Loucy (cell line): ENCODE measurements around the gene TNNI3.

ENCODE experiments used
- H2AFZ ChIP-seq: fragments of 200-600 bp; sonication (generic); 2 replicates; pipeline ENCODE4 v1.6.0; 2016; ENCODE audit warnings: antibody characterized with exemption, mild to moderate bottlenecking, low read length, moderate library complexity
- H3F3A ChIP-seq: fragments of 200-600 bp; 2 replicates; pipeline ENCODE4 v1.6.0; 2016; ENCODE audit warnings: antibody characterized with exemption, low read depth, mild to moderate bottlenecking
- H3K27me3 ChIP-seq: fragments of 200-600 bp; sonication (generic); 2 replicates; pipeline ENCODE4 v1.6.1; 2014; ENCODE audit warnings: low read length, mild to moderate bottlenecking; ENCODE audit not compliant: insufficient read depth, poor library complexity, severe bottlenecking
- H3K36me3 ChIP-seq: fragments of 200-600 bp; sonication (generic); 2 replicates; pipeline ENCODE4 v1.6.1; 2016; ENCODE audit warnings: low read length; ENCODE audit not compliant: insufficient read depth
- H3K4me1 ChIP-seq: fragments of 200-600 bp; sonication (generic); 2 replicates; pipeline ENCODE4 v1.5.1; 2014; ENCODE audit warnings: low read length, mild to moderate bottlenecking; ENCODE audit not compliant: insufficient read depth, poor library complexity, severe bottlenecking
- H3K4me2 ChIP-seq: fragments of 200-600 bp; sonication (generic); 2 replicates; pipeline ENCODE4 v1.6.0; 2014; ENCODE audit warnings: antibody characterized with exemption, low read length, low read depth, mild to moderate bottlenecking; ENCODE audit not compliant: poor library complexity, severe bottlenecking
- H3K4me3 ChIP-seq: fragments of 200-600 bp; sonication (generic); 2 replicates; pipeline ENCODE4 v1.5.1; 2014; ENCODE audit warnings: low read length, mild to moderate bottlenecking, mixed read lengths; ENCODE audit not compliant: poor library complexity, severe bottlenecking
- H3K79me2 ChIP-seq: fragments of 200-600 bp; sonication (generic); 2 replicates; pipeline ENCODE4 v1.6.1; 2014; ENCODE audit warnings: low read length; ENCODE audit not compliant: insufficient read depth
- H3K9ac ChIP-seq: fragments of 200-600 bp; sonication (generic); 2 replicates; pipeline ENCODE4 v1.6.0; 2014; ENCODE audit warnings: mild to moderate bottlenecking, low read depth, low read length, moderate library complexity; ENCODE audit not compliant: poor library complexity, severe bottlenecking
- H3K9me2 ChIP-seq: fragments of 200-600 bp; sonication (generic); replicated peaks from 2 replicates; pipeline ENCODE4 v1.6.1; 2016; ENCODE audit warnings: low read depth, low read length, mixed read lengths
- H3K9me3 ChIP-seq: fragments of 200-600 bp; sonication (generic); 2 replicates; pipeline ENCODE4 v1.6.1; 2014; ENCODE audit warnings: mild to moderate bottlenecking, antibody characterized with exemption, low read length, low read depth; ENCODE audit not compliant: insufficient read depth
- H4K20me1 ChIP-seq: fragments of 200-600 bp; sonication (generic); 2 replicates; pipeline ENCODE4 v1.6.0; 2014; ENCODE audit warnings: antibody characterized with exemption, low read length, mild to moderate bottlenecking; ENCODE audit not compliant: insufficient read depth, poor library complexity, severe bottlenecking
- CTCF ChIP-seq: fragments of 200-600 bp; sonication (generic); conservative IDR thresholded peaks from 2 replicates; pipeline ENCODE4 v1.5.1; 2014; ENCODE audit warnings: mild to moderate bottlenecking, antibody characterized with exemption, low read length
- EZH2phosphoT487 ChIP-seq: fragments of 200-600 bp; IDR thresholded peaks from 2 replicates; pipeline ENCODE4 v1.6.1; 2018; ENCODE audit warnings: antibody characterized with exemption, mild to moderate bottlenecking, moderate library complexity, borderline replicate concordance

Gene TNNI3

DNA sequence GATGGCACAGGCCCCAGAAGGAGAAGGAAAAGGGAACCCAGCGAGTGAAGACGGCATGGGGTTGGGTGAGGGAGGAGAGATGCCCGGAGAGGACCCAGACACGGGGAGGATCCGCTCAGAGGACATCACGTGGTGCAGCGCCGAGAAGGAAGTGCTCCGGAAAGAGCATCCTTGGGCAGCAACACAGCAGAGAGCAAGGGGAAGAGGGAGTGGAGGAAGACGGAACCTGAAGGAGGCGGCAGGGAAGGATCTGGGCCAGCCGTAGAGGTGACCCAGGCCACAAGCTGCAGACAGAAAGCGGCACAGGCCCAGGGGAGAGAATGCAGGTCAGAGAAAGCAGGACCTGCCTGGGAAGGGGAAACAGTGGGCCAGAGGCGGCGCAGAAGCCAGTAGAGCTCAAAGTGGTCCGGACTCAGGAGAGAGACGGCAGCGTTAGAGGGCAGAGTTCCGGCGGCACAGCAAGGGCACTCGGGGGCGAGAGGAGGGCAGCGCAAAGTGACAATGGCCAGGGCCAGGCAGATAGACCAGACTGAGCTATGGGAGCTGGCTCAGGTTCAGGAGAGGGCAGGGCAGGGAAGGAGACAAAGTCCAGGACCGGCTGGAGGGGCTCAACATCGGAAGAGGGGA is 41.2 kb downstream of the TNNI3 start:
- Histone ChIP-seq H4K20me1 (peaks cover 50% of the 10 kb centered on the region), H3K9me3 (no peaks in the 10 kb centered on the region), H3K4me3 (peak overlapping the region; percentile 83), H3F3A (no peaks in the 10 kb centered on the region), H3K9me2 (no peaks in the 10 kb centered on the region), H3K4me1 (peaks cover 34% of the 10 kb centered on the region), H2AFZ (no peak overlapping the region), H3K27me3 (no peaks in the 10 kb centered on the region), H3K4me2 (peak overlapping the region; percentile 82), H3K9ac (peak overlapping the region; percentile 76), H3K79me2 (peaks cover 55% of the 10 kb centered on the region), H3K36me3 (no peaks in the 10 kb centered on the region)
- TF ChIP-seq CTCF (no peak), EZH2phosphoT487 (no peak)

- H3K79me2 ChIP-seq, result peaks cover 55% of the 10 kb centered on the region
- H3K4me3 ChIP-seq, result peak overlapping the region; percentile 83
- no peaks in the 10 kb centered on the region for H3F3A ChIP-seq
- TF ChIP-seq EZH2phosphoT487 (no peak), CTCF (no peak)
- no peaks in the 10 kb centered on the region for H3K36me3 ChIP-seq
- no peaks in the 10 kb centered on the region for H3K9me2 ChIP-seq
- H4K20me1 ChIP-seq, result peaks cover 50% of the 10 kb centered on the region
- H3K4me1 ChIP-seq, result peaks cover 34% of the 10 kb centered on the region
- no peaks in the 10 kb centered on the region for H3K27me3 ChIP-seq
- peak overlapping the region; percentile 76 for H3K9ac ChIP-seq
- no peaks in the 10 kb centered on the region for H3K9me3 ChIP-seq
- no peak overlapping the region for H2AFZ ChIP-seq
- peak overlapping the region; percentile 82 for H3K4me2 ChIP-seq
Measured at GRCh38 chr19:55115446-55116065, 42.0 kb downstream of the TNNI3 start.

- peaks cover 34% of the 10 kb centered on the region for H3K4me1 ChIP-seq
- H4K20me1 ChIP-seq, result peaks cover 50% of the 10 kb centered on the region
- no peak for TF ChIP-seq CTCF
- no peak for TF ChIP-seq EZH2phosphoT487
- H3K9me3 ChIP-seq, result no peaks in the 10 kb centered on the region
- no peaks in the 10 kb centered on the region for H3K9me2 ChIP-seq
- H3K4me2 ChIP-seq, result peak overlapping the region; percentile 82
- peaks cover 8% of the 10 kb centered on the region; the same call in 1 of the 2 replicates for H3K36me3 ChIP-seq
- peak overlapping the region; percentile 76 for H3K9ac ChIP-seq
- no peaks in the 10 kb centered on the region for H3F3A ChIP-seq
- H3K4me3 ChIP-seq, result peak overlapping the region; percentile 83
- no peak overlapping the region for H2AFZ ChIP-seq
- H3K27me3 ChIP-seq, result no peaks in the 10 kb centered on the region
- peaks cover 55% of the 10 kb centered on the region for H3K79me2 ChIP-seq
Measured at GRCh38 chr19:55114566-55115145, 42.9 kb downstream of the TNNI3 start.
